Brain pericyte (primary cell): Measurements from ENCODE around the gene DAPK1.
"Not testable (repeated sequence)": the region's sequence is repeated elsewhere in the genome, so short reads cannot be mapped to it uniquely, and the experiment has no call there.

Source experiments
- DNase-seq: peaks from one replicate; pipeline ENCODE4 v3.0.0-alpha.2; 2012; ENCODE audit warnings: low read depth, low spot score

Gene DAPK1

DNA sequence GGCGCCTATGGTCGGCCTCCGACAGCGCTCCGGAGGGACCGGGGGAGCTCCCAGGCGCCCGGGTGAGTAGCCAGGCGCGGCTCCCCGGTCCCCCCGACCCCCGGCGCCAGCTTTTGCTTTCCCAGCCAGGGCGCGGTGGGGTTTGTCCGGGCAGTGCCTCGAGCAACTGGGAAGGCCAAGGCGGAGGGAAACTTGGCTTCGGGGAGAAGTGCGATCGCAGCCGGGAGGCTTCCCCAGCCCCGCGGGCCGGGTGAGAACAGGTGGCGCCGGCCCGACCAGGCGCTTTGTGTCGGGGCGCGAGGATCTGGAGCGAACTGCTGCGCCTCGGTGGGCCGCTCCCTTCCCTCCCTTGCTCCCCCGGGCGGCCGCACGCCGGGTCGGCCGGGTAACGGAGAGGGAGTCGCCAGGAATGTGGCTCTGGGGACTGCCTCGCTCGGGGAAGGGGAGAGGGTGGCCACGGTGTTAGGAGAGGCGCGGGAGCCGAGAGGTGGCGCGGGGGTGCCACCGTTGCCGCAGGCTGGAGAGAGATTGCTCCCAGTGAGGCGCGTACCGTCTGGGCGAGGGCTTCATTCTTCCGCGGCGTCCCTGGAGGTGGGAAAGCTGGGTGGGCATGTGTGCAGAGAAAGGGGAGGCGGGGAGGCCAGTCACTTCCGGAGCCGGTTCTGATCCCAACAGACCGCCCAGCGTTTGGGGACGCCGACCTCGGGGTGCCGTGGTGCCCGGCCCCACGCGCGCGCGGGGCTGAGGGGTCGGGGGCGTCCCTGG lies 561 bp downstream of the DAPK1 start:
- DNase-seq: no peak

DNA sequence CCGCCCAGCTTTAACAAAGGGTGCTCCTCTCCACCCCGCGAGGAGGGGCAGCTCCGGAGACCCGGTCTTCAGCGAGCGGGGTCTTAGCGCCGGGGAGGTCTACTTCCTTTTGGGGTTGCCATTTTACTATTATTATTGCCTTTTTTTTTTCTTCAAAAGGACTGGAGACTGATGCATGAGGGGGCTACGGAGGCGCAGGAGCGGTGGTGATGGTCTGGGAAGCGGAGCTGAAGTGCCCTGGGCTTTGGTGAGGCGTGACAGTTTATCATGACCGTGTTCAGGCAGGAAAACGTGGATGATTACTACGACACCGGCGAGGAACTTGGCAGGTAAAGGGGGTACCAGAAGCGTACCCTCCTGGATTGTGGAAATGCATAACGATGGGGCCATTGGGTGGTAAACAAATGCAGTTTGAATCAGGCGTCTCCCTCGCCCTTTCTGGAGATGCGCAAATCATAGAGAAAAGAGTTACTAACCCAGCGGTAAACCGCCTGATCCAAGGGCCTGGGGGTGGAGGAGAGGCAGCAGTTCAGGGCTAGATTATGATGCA lies 1.2 kb downstream of the DAPK1 start:
- DNase-seq: no peak

DNA sequence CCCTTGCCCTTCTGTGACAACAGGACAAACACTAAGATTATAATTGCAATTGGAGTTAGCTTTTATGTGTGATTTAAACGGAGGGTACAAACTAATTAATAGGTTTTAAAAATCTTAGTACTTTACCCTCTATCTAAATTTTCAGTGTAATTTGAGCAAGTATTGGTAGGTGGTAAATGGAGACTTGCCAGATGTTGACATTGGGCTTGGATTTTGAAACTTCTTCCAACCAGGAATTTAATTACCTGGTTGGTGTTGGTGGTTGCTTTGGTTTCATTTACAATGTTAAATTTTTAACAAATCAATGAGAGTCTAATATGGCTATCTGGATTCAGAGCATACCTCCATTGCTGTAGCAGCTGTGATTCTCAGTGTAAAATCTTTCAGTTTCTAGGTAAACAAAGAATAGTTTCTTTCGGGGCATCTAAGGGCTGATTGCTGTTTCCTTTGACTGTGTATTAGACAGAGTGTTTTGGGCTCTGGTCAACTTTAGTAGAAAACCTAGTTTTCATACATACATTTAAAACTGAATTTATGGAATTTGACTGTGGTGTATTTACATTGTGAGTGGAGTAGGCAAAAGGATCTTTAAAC lies 1.9 kb downstream of the DAPK1 start:
- DNase-seq: no peak

DNA sequence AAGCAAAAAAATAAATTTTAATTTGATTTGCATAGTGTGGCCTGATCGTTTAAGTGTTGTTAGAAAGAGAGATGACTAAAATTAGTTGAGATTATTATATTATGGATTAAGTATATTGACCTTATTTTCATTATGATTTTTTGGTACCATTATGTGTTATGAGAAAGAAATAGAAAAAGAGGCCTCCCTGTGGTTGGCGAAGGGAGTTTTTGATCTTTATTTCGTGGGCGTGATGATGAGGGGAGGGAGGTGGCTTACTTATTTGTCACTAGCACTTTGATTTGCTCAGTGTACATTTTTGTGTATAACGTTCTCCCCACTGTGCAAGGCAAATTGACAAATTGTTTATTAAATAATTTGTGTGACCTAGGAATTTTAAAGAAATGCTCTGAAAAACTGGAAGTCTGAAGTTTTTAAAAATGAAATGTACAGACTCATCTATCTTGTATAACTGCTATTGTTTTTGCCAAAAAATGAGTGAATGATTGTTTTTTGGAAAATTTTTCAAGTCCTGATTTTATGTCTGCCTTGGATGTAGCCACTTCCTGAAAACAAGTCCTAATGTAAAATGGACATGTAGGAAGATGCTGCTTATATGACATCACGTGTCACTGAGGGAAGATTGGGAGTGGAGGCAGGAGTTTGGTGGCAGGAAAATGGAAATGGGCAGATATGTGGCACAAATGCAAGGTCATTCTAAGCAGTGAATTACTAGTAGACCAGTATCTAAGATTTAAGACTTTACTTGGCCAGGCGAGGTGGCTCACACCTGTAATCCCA lies 3.0 kb downstream of the DAPK1 start:
- DNase-seq: no peak

DNA sequence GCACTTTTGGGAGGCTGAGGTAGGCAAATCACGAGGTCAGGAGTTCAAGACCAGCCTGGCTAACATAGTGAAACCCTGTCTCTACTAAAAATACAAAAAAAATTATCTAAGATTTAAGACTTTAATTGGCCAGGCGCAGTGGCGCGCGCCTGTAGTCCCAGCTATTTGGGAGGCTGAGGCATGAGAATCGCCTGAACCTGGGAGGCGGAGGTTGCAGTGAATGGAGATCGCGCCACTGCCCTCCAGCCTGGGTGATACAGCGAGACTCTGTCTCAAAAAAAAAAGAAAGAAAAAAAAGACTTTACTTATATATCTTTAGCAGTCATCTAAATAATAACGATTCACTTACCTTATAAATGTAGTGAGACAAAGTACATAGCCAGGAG lies 3.6 kb downstream of the DAPK1 start:
- not testable (repeated sequence) for DNase-seq

DNA sequence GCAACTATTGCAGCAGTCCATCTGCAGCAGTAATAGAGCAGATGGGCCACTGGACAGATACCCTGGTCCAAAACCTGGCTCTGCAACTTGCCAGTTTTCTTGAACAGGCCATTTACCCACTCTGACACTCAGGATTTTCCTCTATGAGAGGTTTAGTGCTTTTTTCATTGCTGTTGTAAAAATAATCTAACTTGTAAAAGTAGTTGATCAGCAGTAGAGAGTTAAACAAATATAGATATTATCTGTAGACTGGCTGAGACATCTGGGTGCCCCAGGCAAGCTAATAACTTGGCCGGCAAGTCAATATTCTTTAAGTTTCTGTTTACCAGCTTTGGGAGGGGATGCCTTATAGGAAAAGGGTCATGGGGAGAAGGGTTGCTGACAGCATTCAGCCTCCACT lies 4.1 kb downstream of the DAPK1 start:
- no peak for DNase-seq

DNA sequence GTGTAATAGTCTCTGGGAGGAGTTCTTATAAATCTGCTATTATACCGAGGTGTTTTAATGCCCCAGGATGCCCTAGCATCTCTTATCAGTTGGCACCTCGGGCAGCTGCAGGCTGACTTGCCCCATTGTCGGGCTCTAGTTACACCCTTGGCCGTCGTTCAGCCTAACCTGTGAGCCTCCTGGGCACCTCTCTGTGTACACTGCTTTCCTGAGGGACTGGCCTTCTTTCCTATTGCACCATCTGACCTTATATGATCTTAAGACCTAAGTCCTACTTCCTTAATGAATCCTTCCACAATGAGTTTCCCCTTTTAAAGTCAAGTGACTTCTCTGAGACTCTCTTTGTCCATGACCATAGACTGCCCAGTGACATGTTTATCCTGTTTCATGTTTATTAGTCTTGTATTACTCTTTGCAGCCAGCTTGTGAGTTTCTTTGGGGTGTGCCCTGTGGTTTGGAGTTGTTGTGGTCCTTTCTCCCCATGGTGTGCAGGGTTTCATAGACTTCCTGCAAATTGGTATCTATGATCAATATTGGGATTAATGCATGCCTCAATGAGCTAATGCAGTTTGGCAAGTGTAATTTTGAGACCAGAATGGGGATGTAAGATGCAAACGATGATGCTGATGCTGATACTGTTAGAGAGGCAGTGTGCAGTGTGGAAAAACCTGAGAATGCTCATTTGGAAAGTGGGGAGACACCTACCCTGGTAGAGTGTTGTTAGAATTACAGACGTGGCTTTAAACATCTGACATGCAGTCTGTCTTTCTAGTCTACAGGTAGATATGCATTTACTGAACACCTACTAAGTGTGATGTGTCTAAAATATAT lies 4.9 kb downstream of the DAPK1 start:
- no peak for DNase-seq

DNA sequence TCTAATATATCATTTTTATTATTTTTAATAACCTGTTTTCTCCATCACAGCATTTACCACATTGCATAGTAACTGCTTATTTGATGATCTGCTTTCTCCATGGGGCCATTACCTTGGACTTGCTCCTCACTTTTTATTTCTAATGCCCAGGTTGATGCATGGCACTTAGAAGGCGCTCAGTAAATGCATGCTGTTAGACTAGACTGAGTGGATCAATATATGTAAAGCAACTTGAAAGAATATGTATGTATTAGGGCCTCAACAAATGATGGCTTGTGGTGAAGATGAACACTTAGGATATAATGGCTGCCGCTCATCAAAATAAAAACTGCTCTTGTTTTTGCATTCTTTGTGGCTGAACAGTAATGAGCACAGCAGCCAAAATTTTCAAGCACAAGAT lies 5.8 kb downstream of the DAPK1 start:
- DNase-seq: no peak

DNA sequence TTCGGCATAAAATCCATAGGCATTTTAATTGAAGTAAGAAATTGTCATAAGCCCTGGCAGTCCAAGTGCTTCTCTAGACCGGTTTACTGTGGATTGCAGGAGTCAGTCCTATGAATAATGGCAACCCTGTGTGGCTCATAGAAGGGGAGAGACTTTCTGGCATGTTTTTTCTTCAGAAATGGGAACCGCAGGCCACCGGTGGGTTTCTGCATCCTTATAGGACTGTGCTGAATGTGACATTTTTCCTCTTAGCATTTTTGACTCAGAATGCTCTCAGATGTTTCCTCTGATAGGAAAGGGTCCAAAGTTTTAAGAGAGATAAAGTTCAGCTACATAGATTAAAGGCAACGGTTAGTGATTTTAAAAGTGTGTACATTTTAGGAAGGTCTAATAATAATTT lies 6.3 kb downstream of the DAPK1 start:
- DNase-seq: no peak

DNA sequence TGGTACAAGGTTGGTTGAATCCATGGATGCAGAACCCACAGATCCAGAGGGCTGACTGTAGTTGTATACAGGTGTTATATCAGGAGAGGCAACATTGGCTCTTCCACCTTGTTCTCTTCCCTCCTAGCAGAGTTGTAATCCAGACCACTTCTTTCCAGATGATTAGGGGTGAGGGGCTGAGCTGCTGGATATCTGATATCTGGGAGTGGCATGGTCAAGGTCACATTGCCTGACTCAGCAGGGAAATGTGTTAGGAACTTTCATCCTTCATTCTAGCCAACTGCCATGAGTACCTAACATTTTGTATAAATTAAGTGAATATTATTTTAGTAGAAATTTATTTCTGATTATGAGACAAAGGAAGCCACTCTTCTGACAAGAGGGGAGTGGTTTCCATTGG lies 7.3 kb downstream of the DAPK1 start:
- no peak for DNase-seq

DNA sequence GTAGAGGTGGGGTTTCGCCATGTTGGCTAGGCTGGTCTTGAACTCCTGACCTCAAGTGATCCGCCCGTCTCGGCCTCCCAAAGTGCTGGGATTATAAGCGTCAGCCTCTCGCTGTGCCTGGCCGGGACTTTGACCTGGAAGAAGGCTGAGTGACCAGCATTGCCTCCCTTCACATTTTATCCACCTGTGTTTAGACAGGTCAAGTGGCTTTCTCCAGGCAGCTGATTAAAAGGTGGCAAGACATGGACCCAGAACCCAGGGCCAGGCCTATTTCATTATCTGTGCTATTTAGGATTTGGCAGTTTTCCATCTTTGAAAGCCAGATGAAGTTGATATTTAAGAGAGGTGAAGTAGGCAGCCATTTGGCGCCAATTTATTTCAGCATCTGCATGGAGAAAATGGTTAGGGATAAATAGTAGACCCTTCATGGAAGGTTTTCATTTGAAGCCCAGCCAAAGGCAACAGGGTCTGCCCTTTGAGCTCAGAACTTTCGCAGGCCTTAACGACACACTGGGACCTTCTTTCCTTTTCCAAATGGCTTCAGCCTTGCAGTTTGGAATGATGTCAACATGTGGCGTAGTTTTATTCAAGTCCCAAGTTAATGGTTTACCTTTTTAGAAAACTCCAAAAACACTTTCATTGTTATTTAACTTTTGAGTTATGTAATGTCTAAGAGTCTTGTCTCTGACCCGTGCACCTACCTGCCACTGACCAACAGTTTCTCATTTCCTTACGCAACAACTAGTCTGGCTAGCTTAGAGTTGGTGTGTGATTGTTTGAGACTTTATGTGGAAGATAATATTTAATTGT lies 8.4 kb downstream of the DAPK1 start:
- no peak for DNase-seq

DNA sequence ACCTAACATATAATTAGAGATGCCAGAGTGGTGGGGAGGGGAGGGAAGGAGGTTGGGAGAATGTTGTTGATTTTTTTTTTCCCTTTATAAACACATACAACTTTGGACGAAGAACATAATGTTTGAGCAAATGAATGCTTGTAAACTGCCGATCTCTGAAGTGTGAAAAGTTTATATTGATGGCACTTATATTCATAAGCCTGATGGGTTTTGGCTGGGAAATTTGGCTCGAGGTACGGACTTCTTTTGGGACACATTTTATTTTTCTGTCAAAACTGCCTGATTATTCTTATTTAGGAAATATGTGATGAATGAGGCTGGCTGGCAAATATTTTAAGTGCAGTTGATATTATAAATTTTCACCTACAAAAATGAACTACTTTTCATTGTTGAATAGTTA lies 9.9 kb downstream of the DAPK1 start:
- no peak for DNase-seq

DNA sequence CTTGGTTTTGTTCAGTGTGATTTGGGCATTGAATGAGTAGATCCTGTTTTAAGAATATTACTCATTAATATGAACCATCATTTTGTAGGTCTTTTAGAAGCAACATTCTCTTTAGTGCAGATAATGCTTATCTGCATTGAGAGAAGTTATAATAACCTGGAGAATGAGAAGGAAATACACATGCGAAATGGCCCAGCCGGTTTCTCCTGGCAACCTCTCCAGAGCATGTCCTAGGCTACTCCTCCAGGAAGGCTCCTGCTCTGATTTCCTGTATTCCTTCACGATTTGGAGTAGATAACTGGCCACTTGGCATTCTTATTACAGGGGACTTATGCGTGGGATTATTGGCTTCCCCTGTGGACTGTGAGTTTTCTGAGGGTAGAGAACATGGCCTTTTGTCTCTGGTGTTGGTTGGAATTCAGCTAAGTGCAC lies 12.6 kb downstream of the DAPK1 start:
- DNase-seq: no peak

DNA sequence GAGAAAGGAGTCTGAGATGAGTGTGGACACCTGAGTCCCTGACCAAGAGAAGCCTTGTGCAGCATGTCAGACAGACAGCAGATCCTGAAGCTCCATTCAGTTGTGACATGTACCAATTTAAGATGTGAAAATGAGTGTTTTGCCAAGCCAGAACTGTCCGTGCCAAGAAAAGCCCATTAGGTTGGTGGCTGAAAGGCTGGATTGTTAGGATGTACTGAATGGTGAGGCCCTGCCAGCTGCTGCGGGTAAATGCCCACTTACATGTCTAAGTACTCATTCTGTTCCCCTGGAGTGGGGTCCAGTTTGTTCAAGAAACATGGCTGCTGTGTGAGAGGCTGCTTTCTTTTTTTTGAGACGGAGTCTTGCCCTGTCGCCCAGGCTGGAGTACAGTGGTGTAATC lies 14.6 kb downstream of the DAPK1 start:
- DNase-seq: no peak

DNA sequence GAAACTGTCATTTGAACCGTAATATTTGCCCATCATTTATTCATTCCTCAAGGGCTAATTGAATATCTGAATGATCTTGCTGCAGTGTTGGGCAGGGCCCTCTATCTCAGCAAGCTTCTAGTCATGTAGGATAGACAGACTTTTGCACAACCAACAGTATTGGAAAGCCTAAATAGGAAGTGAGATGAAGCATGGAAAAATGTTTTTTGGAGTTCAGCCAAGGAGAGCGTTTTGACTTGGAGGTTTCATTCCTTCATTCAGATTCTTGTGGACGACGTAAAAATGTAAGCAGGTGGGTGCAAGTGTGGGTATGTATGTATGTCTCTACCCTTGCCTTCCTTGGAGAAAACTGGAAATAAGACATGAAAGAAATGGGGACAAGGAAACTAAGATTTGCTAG lies 15.5 kb downstream of the DAPK1 start:
- no peak for DNase-seq

DNA sequence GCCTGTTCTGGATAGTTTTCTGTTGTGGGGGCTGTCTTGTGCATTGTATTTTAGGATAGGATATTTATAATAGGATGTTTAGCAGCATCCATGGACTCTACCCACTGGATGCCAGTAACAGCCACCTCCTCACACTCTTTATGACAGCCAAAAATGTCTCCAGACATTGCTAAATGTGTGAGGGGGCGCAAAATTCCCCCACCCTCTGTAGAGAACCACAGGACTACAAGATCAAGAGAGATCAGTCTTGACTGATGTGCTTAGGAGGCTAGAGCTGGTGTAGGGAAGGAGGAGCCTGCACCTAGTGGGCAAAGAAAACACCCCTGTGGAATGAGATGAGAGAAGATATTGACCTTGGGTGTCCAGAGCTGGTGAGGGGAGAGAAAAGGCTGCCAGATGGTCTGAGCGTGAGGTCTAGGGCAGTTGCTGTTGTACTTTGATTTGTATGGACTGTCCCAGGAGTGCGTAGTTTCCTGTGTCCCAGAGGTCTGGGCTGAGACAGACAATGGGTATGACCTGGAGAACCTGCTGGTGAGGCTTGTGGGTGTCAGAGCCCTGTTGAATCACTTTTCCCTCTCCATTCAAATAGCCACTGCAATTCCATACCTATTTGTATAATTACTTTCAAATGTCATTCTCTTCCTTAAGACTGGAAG lies 16.3 kb downstream of the DAPK1 start:
- DNase-seq: no peak

DNA sequence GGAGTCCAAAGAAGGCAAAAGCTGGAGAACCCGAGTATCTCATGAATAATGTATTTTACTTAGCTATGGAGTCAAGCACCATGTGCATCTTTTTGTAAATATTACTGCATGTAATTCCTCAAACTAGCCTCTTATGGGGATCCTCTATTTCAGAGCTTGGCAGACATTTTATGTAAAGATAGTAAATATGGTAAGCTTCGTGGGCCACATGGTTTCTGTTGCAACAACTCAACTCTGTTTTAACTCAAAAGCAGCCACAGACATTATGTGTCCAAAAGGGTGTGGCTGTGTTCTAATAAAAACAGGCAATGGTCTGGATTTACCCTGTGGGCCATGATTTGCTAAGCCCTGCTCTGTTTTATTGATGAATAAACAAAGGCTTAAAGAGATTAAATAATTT lies 17.3 kb downstream of the DAPK1 start:
- no peak for DNase-seq

DNA sequence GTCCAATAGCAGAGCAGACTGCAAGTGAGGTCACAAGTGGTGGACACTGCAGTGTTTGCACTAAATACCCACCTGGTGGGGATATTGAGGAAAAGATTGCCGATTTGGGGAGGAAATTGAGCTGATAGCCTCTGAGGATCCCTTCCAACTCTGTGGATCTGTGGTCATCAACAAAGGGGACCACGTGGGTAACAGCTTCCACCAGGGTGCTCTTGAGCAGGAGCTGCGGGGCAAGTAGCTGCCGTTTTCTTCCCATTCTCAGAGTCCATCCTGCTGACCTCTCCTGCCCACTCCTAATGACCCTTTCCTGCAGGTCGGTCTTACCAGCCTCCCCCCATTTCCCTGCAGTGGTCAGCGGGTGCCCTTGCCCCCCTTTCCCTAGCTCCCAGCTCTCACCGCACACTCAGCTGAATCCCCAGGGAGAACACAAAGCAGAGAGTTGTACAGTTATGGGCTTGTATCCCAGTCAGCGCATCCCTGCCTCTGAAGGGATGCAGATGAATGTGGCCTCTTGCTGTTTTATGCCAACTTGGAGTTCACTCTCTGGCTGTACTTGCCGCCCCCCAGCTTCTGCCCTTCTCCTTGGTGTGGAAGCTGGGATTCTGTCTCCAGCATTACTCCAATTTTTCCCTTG lies 18.0 kb downstream of the DAPK1 start:
- DNase-seq: no peak

DNA sequence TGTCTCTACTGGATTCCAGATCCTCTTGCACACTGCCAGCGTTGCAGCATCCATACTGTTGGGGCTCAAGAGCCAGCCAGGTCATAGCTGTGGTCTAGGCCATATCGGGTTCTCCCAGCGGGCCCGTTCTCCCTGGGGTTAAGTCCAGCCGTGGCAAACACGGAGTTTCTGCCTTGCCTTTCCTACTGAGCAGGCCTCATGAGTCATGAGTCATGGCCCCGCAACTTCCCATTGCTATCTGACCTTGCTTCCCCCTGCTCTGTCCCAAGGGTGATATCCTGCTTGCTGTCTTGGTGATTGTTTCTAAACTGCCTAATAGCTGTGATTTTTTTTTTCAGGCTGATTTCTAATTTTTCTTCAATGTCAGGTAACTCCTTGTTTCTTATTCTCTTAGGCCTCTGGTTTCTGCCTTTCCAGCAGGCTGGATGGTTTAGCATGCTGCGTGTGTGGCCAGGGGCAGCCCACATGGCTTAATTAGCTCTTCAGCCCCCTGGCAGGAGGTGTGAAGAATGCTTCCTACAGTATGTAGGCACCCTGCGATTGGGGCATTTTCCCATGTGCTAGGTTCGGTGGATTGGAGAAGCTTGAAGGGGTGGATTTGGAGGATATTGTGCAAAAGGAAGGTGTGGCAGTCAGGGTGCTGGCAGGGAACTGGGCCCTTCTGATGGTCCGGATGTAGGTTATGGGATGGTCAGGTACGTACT lies 18.7 kb downstream of the DAPK1 start:
- peak; percentile 26 for DNase-seq
